CD4-positive, alpha-beta T cell (primary cell): ENCODE measurements around the gene BMPR2. TPM values are rescaled to one million over a fixed set of nuclear protein-coding genes. Genes with fewer than 3 reads are reported as not detected.
A peak's percentile ranks its signal among the peaks of the same experiment; 100 is the strongest.

Source experiments
- ATAC-seq: fragments of 200-7000 bp; cut with Tn5 transposase; one replicate; pipeline ENCODE4 v1.10.0; 2022; ENCODE audit warnings: mild to moderate bottlenecking; ENCODE audit not compliant: poor library complexity
- CTCF ChIA-PET: fragments of 350-600 bp; sonication (Branson Sonifier 250); formaldehyde crosslinking; loops from one replicate; lab custom pipeline; 2021; ENCODE audit warnings: antibody characterized with exemption, inconsistent platforms; lab: Charles Lee
- POLR2A ChIA-PET: fragments of 350-600 bp; sonication (Branson Sonifier 250); formaldehyde crosslinking; loops from one replicate; lab custom pipeline; 2021; ENCODE audit warnings: antibody characterized with exemption, inconsistent platforms; lab: Charles Lee
- DNase-seq, 14 experiments: peaks; one replicate each; pipeline ENCODE4 v3.0.0-alpha.2; 2013 to 2020; ENCODE audit warnings: mixed read lengths in 2 of 14
- H3K27ac ChIP-seq, 2 donors: one replicate each; pipeline versions ENCODE4 v1.5.1 to v1.7.0; 2013; ENCODE audit warnings: low read length in 2 of 2, low read depth in 1 of 2, mild to moderate bottlenecking in 1 of 2
- H3K27me3 ChIP-seq, 2 experiments: 1 replicate in 1 of 2; 2 replicates in 1 of 2; pipeline versions ENCODE4 v1.6.1 to v1.7.0; 2013; ENCODE audit warnings: low read length in 2 of 2, control low read depth in 1 of 2, mild to moderate bottlenecking in 1 of 2, moderate library complexity in 1 of 2; ENCODE audit not compliant: insufficient read depth in 2 of 2, control insufficient read depth in 1 of 2
- H3K36me3 ChIP-seq: one replicate; pipeline ENCODE4 v1.6.1; 2013; ENCODE audit warnings: low read length, control low read depth; ENCODE audit not compliant: insufficient read depth
- H3K4me1 ChIP-seq: one replicate; pipeline ENCODE4 v1.6.1; 2013; ENCODE audit warnings: low read length, control low read depth; ENCODE audit not compliant: insufficient read depth
- H3K4me3 ChIP-seq: one replicate; pipeline ENCODE4 v1.5.1; 2013; ENCODE audit warnings: mild to moderate bottlenecking, low read length, moderate library complexity
- H3K9me3 ChIP-seq, 2 experiments: 1 replicate in 1 of 2; 2 replicates in 1 of 2; pipeline versions ENCODE4 v1.6.1 to v1.7.0; 2013; ENCODE audit warnings: low read length in 2 of 2, mild to moderate bottlenecking in 2 of 2, control low read depth in 1 of 2, moderate library complexity in 1 of 2; ENCODE audit not compliant: control insufficient read depth in 1 of 2, insufficient read depth in 1 of 2
- H3K27ac Mint-ChIP-seq: one replicate; pipeline ENCODE4 v1.8.0; 2020; ENCODE audit warnings: mixed read lengths
- H3K27me3 Mint-ChIP-seq: one replicate; pipeline ENCODE4 v1.8.0; 2021; ENCODE audit warnings: mixed read lengths
- H3K36me3 Mint-ChIP-seq: one replicate; pipeline ENCODE4 v1.8.0; 2021; ENCODE audit warnings: low read depth, mixed read lengths
- H3K4me1 Mint-ChIP-seq: one replicate; pipeline ENCODE4 v1.8.0; 2021; ENCODE audit warnings: low read depth, mixed read lengths
- H3K4me3 Mint-ChIP-seq: one replicate; pipeline ENCODE4 v1.8.0; 2020; ENCODE audit warnings: mild to moderate bottlenecking, mixed read lengths
- H3K9me3 Mint-ChIP-seq: one replicate; pipeline ENCODE4 v1.8.0; 2020; ENCODE audit warnings: mixed read lengths
- CTCF ChIP-seq: fragments of 200-600 bp; IDR thresholded peaks from one replicate; pipeline ENCODE4 v1.8.0; 2022; ENCODE audit warnings: antibody characterized with exemption, mild to moderate bottlenecking
- intact Hi-C, 2 experiments: fragments of 100-400 bp; cut with DNase I in 1 of 2; cut with micrococcal nuclease in 1 of 2; formaldehyde crosslinking; loops; one replicate each; pipeline versions ENCODE4 v1.15.1 to v1.9.0; 2023 to 2025; cut with DNase I, micrococcal nuclease
- total RNA-seq, 174 experiments: library from RNA in 2 of 174; stranded (reverse) in 2 of 174; gene quantifications; one replicate each; pipeline ENCODE4 v1.2.3 and lab custom pipeline; 2021 to 2026

Gene BMPR2
- total RNA-seq, 2 experiments from 2014 or later, result 12.7 to 12.8 TPM

- Histone ChIP-seq H3K9me3 (peaks cover 0 to 5% of the 10 kb centered on the region in 2 experiments), H3K27me3 (peaks cover 0 to 2% of the 10 kb centered on the region in 2 experiments), H3K4me1 (peaks cover 10% of the 10 kb centered on the region), H3K36me3 (no peaks in the 10 kb centered on the region), H3K4me3 (no peak overlapping the region), H3K27ac (no peak overlapping the region)
- POLR2A ChIA-PET, result interaction anchor here (0.6 to 2.8 kb wide), 8 partner anchors 40 to 282 kb away, joined by 3 to 20 read pairs (median 6); partner anchors contain the start of genes FAM117B and ICA1L
- H3K27me3 Mint-ChIP-seq, result no peaks in the 10 kb centered on the region
- H3K9me3 Mint-ChIP-seq, result no peaks in the 10 kb centered on the region
- H3K4me3 Mint-ChIP-seq, result no peak overlapping the region
- H3K36me3 Mint-ChIP-seq, result no peaks in the 10 kb centered on the region
- CTCF ChIA-PET, result interaction anchor here (0.6 to 2.1 kb wide), 10 partner anchors 14 to 281 kb away, joined by 3 to 9 read pairs (median 4); no protein-coding TSS in a partner anchor
- TF ChIP-seq CTCF, result peak; percentile 80
- ATAC-seq (peak; percentile 99), DNase-seq (peak; percentile 42 to 87 (median 64))
- H3K4me1 Mint-ChIP-seq, result peaks cover 8% of the 10 kb centered on the region
- H3K27ac Mint-ChIP-seq, result no peak overlapping the region
- intact Hi-C loops, result loop anchor here (1.0 to 5.0 kb wide), 7 partner anchors 40 to 282 kb away; partner anchors contain the start of gene ICA1L (in 1 of the 2)
These were observed 212.8 kb downstream of the BMPR2 start for GRCh38 chr2:202588647-202589581.

GRCh38 chr2:202589582-202589949 is 213.4 kb downstream of the BMPR2 start:
- Mint-ChIP-seq H3K4me3 (no peak overlapping the region), H3K27me3 (no peaks in the 10 kb centered on the region), H3K27ac (no peak overlapping the region), H3K36me3 (no peaks in the 10 kb centered on the region), H3K9me3 (no peaks in the 10 kb centered on the region), H3K4me1 (peaks cover 8% of the 10 kb centered on the region)
- Histone ChIP-seq H3K27me3 (peaks cover 0 to 2% of the 10 kb centered on the region in 2 experiments), H3K4me3 (no peak overlapping the region), H3K27ac (no peak overlapping the region), H3K4me1 (peaks cover 10% of the 10 kb centered on the region), H3K36me3 (no peaks in the 10 kb centered on the region), H3K9me3 (no peaks in the 10 kb centered on the region)
- POLR2A ChIA-PET, result interaction anchor here (0.9 to 2.8 kb wide), 3 partner anchors 46 to 282 kb away, joined by 4 to 20 read pairs (median 15); partner anchors contain the start of gene ICA1L
- ATAC-seq (no peak), DNase-seq (no peak)
- intact Hi-C loops, result loop anchor here (2.0 to 5.0 kb wide), 4 partner anchors 39 to 173 kb away; no protein-coding TSS in a partner anchor
- TF ChIP-seq CTCF, result no peak
- CTCF ChIA-PET, result interaction anchor here (0.7 to 2.1 kb wide), 3 partner anchors 111 to 281 kb away, joined by 4 to 9 read pairs (median 7); no protein-coding TSS in a partner anchor

- H3K4me1 ChIP-seq, result peaks cover 10% of the 10 kb centered on the region
- no peak overlapping the region for H3K4me3 ChIP-seq
- no peaks in the 10 kb centered on the region for H3K9me3 ChIP-seq
- no peaks in the 10 kb centered on the region for H3K36me3 ChIP-seq
- ATAC-seq (no peak), DNase-seq (no peak)
- peaks cover 0 to under 1% of the 10 kb centered on the region in 2 experiments for H3K27me3 ChIP-seq
- intact Hi-C loops, result no loop called here
- H3K9me3 Mint-ChIP-seq, result no peaks in the 10 kb centered on the region
- no peaks in the 10 kb centered on the region for H3K27me3 Mint-ChIP-seq
- H3K36me3 Mint-ChIP-seq, result no peaks in the 10 kb centered on the region
- H3K27ac ChIP-seq, result no peak overlapping the region
- no peak overlapping the region for H3K4me3 Mint-ChIP-seq
- TF ChIP-seq CTCF, result no peak
- POLR2A ChIA-PET, result no interaction called here
- CTCF ChIA-PET, result no interaction called here
- H3K4me1 Mint-ChIP-seq, result peaks cover 8% of the 10 kb centered on the region
- no peak overlapping the region for H3K27ac Mint-ChIP-seq
These were observed 216.4 kb downstream of the BMPR2 start for GRCh38 chr2:202592566-202592965.
